ENCODE data around the gene SLC29A1. TPM values are rescaled to one million over a fixed set of nuclear protein-coding genes. Genes with fewer than 3 reads are reported as not detected.
A peak's percentile ranks its signal among the peaks of the same experiment; 100 is the strongest.

SLC29A1 gene
- total RNA-seq, 4 donors from 2014 or later, result 39.7 to 83.3 (median 55.8) TPM

GRCh38 chr6:44257753-44258324 lies 34.4 kb downstream of the SLC29A1 start:
- intact Hi-C loops (cut with DNase I), result loop anchor here (5.0 kb wide), 1 partner anchor 86 kb away; no protein-coding TSS in a partner anchor
- no peak for DNase-seq
- Histone ChIP-seq H3K9me3 (no peaks in the 10 kb centered on the region), H3K4me1 (peaks cover 10 to 22% of the 10 kb centered on the region in 2 donors), H3K27me3 (no peaks in the 10 kb centered on the region), H3K27ac (peak overlapping the region in 2 of 3 donors; percentile 94 to 97), H3K4me3 (replicated peaks in 1 of 3) (peak overlapping the region in 1 of 3 donors; percentile 92), H3K36me3 (peaks cover 23 to 30% of the 10 kb centered on the region in 2 donors)
- TF ChIP-seq CTCF (IDR thresholded peaks at IDR 0.05), result peak in 1 of 6 experiments; percentile 38
- TF ChIP-seq POLR2A (IDR thresholded peaks at IDR 0.05), result no peak
- 27 to 30% methylated on average over 15 of the region's 15 CpGs for WGBS, 2 donors

DNA sequence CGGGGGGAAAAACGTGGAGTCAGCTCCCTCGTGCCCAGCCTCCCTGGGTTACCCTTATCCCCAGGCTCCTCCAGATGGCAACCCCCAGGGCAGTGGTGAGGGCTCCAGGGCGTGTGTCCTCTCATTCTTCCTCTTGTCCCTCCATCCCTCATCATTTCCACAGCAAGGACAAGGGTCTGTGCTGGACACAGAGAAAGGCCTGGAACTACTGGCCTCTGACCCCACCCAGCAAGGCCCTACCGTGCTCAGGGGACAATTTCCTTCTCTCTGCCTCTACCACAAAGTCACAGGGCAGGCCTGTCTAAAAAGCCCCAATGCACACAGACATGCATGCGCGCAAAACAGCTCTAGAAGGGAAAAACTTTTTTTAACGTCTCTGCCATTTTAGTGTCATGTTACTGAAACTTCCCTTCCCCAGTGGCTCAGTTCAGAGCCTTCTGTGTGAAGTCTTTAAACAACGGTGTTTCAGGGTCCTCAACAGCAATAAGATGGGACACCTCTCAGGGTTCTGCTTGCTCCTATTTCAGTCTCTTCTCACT lies 35.0 kb downstream of the SLC29A1 start:
- H3K4me1 ChIP-seq, result peaks cover 15 to 27% of the 10 kb centered on the region in 2 donors
- DNase-seq, result no peak

GRCh38 chr6:44258921-44259320 lies 35.5 kb downstream of the SLC29A1 start:
- no peak overlapping the region for H3K27ac ChIP-seq
- TF ChIP-seq CTCF (IDR thresholded peaks at IDR 0.05) (no peak), POLR2A (IDR thresholded peaks at IDR 0.05) (no peak)
- no peak overlapping the region for H3K4me3 ChIP-seq (replicated peaks in 1 of 3)
- intact Hi-C loops (cut with DNase I), result loop anchor here (5.0 kb wide), 1 partner anchor 87 kb away; no protein-coding TSS in a partner anchor
- H3K27me3 ChIP-seq, result no peaks in the 10 kb centered on the region
- DNase-seq, result no peak
- H3K4me1 ChIP-seq, result peaks cover 21 to 33% of the 10 kb centered on the region in 2 donors
- 78 to 97% methylated on average over 2 to 3 of the region's 3 CpGs for WGBS, 2 donors
- H3K36me3 ChIP-seq, result peaks cover 12 to 19% of the 10 kb centered on the region in 2 donors
- H3K9me3 ChIP-seq, result no peaks in the 10 kb centered on the region

More for the DNA sequence above, 35.0 kb downstream of the SLC29A1 start:
- H3K27me3 ChIP-seq, result no peaks in the 10 kb centered on the region
- intact Hi-C loops (cut with DNase I), result loop anchor here (5.0 kb wide), 1 partner anchor 86 kb away; no protein-coding TSS in a partner anchor
- H3K36me3 ChIP-seq, result peaks cover 17 to 24% of the 10 kb centered on the region in 2 donors
- no peaks in the 10 kb centered on the region for H3K9me3 ChIP-seq
- 88 to 90% methylated on average over 9 of the region's 9 CpGs for WGBS, 2 donors
- no peak for TF ChIP-seq POLR2A (IDR thresholded peaks at IDR 0.05)
- no peak for TF ChIP-seq CTCF (IDR thresholded peaks at IDR 0.05)
- no peak overlapping the region for H3K4me3 ChIP-seq (replicated peaks in 1 of 3)
- H3K27ac ChIP-seq, result peak overlapping the region in 1 of 3 donors; percentile 94

- Histone ChIP-seq H3K9me3 (no peaks in the 10 kb centered on the region), H3K27me3 (no peaks in the 10 kb centered on the region), H3K4me1 (peaks cover 32 to 43% of the 10 kb centered on the region in 2 donors), H3K27ac (no peak overlapping the region), H3K4me3 (replicated peaks in 1 of 3) (no peak overlapping the region), H3K36me3 (peaks cover under 1 to 8% of the 10 kb centered on the region in 2 donors)
- WGBS, 2 donors, result 92 to 100% methylated on average over 2 to 5 of the region's 8 CpGs
- no peak for DNase-seq
- TF ChIP-seq POLR2A (IDR thresholded peaks at IDR 0.05) (no peak), CTCF (IDR thresholded peaks at IDR 0.05) (no peak)
- intact Hi-C loops (cut with DNase I), result no loop called here
Observed at GRCh38 chr6:44260011-44260410, 36.6 kb downstream of the SLC29A1 start.
